Measurements from ENCODE around the gene PFKL. TPM values are rescaled to one million over a fixed set of nuclear protein-coding genes. Genes with fewer than 3 reads are reported as not detected.

Gene PFKL
- total RNA-seq, 1 donor from 2014 or later: 129 TPM

DNA sequence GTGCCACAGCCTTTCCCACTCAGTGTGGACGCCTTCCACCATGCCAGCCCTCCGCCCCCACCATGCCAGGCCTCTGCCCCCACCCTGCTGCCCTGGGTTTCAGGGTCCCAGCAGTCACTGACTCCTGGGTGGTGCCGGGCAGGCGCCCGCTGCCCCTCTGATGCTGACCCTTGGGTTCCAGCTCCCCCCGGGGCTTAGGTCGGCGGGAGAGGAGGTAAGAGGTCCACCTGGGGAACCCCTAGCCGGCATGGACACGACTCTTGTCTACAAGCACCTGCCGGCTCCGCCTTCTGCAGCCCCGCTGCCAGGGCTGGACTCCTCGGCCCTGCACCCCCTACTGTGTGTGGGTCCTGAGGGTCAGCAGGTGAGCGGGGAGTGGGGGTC, 7.0 kb upstream of the PFKL start:
- Mint-ChIP-seq H3K4me3 (ENCODE audit: unreplicated experiment) (no peak overlapping the region), H3K4me1 (ENCODE audit: low read depth) (peaks cover 9% of the 10 kb centered on the region), H3K9me3 (ENCODE audit: low read depth) (no peaks in the 10 kb centered on the region), H3K27me3 (ENCODE audit: low read depth) (peaks cover under 1% of the 10 kb centered on the region), H3K27ac (ENCODE audit: unreplicated experiment) (no peak overlapping the region), H3K36me3 (ENCODE audit: low read depth) (no peaks in the 10 kb centered on the region)
- TF ChIP-seq, protein P1, sequence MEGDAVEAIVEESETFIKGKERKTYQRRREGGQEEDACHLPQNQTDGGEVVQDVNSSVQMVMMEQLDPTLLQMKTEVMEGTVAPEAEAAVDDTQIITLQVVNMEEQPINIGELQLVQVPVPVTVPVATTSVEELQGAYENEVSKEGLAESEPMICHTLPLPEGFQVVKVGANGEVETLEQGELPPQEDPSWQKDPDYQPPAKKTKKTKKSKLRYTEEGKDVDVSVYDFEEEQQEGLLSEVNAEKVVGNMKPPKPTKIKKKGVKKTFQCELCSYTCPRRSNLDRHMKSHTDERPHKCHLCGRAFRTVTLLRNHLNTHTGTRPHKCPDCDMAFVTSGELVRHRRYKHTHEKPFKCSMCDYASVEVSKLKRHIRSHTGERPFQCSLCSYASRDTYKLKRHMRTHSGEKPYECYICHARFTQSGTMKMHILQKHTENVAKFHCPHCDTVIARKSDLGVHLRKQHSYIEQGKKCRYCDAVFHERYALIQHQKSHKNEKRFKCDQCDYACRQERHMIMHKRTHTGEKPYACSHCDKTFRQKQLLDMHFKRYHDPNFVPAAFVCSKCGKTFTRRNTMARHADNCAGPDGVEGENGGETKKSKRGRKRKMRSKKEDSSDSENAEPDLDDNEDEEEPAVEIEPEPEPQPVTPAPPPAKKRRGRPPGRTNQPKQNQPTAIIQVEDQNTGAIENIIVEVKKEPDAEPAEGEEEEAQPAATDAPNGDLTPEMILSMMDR (IDR thresholded peaks at IDR 0.05): no peak
- DNase-seq (ENCODE audit: low spot score): no peak

DNA sequence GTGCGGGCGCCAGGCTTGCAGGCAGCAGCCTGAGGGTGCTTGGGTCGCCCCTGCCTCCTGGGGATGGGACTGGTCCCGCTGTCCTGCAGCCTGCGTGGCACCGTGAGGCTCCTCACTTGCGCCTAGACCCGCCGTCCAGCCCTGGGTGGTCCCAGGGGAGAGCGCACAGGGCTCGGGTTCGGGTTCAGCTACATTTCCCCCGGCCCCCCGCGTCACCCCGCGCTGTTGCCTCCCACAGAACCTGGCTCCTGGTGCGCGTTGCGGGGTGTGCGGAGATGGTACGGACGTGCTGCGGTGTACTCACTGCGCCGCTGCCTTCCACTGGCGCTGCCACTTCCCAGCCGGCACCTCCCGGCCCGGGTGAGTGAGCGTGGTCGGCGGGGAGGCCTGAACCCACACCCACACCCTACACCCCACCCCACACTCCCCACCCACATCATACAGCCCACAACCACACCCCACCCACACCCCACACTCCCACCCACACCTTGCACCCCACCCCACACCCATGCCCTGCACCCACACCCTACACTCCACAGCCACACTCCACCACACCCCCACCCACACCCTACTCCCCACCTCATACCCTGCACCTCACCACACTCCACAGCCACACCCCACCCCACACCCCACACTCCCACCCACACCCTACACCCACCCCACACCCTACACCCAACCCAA, 6.2 kb upstream of the PFKL start:
- no peak overlapping the region for H3K27ac Mint-ChIP-seq (ENCODE audit: unreplicated experiment)
- no peaks in the 10 kb centered on the region for H3K36me3 Mint-ChIP-seq (ENCODE audit: low read depth)
- no peaks in the 10 kb centered on the region for H3K9me3 Mint-ChIP-seq (ENCODE audit: low read depth)
- H3K4me1 Mint-ChIP-seq (ENCODE audit: low read depth): peaks cover 11% of the 10 kb centered on the region
- no peak for DNase-seq (ENCODE audit: low spot score)
- no peak overlapping the region for H3K4me3 Mint-ChIP-seq (ENCODE audit: unreplicated experiment)
- H3K27me3 Mint-ChIP-seq (ENCODE audit: low read depth): no peaks in the 10 kb centered on the region
- TF ChIP-seq, protein P1 (IDR thresholded peaks at IDR 0.05): no peak

DNA sequence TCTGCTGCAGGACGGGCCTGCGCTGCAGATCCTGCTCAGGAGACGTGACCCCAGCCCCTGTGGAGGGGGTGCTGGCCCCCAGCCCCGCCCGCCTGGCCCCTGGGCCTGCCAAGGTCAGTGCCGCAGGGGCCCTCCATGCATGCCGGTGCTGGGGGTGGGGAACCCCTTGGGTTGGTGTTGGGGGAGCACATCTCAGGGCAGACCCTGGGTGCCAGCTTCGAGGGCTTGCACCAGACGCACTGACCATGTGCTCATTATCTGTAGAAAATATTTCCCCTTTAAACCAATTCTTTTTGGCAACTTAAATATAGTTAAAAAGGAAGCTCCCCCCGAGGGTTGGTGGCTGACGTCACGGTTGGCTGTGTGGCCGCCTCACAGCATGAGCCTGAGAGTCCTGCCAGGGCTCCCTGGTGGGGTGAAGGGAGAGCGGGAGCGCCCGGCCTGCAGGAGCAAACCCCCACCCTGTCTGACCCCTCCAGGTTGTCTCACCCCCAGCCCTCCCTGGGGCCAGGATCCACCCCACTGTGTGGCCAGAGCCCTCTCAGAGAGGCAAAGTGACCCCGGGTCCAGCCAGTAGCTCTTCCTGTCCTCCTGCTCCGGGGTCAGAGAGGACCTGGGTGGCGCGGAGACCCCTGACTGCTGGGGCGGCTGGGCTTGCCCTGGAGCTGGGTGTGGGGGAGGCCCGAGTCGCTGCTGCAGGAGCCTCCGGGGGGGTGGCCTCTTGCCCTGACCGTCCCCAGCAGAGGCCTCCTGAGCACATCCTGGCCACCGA, 5.3 kb upstream of the PFKL start:
- Mint-ChIP-seq H3K36me3 (ENCODE audit: low read depth) (no peaks in the 10 kb centered on the region), H3K4me1 (ENCODE audit: low read depth) (peaks cover 15% of the 10 kb centered on the region), H3K9me3 (ENCODE audit: low read depth) (no peaks in the 10 kb centered on the region), H3K4me3 (ENCODE audit: unreplicated experiment) (no peak overlapping the region), H3K27ac (ENCODE audit: unreplicated experiment) (no peak overlapping the region), H3K27me3 (ENCODE audit: low read depth) (no peaks in the 10 kb centered on the region)
- TF ChIP-seq, protein P1 (IDR thresholded peaks at IDR 0.05): no peak
- DNase-seq (ENCODE audit: low spot score): no peak

DNA sequence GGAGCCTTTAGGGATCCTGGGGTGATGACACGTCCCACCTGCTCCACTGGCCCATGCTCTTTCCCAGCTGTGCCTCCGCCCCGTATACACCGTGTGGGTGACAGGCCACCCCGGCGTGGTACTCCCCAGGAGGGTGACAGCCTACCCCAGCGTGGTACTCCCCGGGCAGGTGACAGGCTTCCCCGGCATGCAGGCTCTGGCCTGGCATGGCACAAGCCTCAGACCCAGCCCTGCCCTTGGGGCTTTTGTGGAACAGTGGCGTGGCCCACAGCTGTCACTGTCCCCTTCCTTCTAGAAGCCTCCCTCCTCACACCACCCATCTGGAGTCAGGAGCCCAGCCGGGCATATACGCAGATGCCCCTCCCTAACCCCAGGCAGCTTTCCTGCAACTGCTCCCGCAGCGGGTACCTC, 4.7 kb upstream of the PFKL start:
- H3K4me3 Mint-ChIP-seq (ENCODE audit: unreplicated experiment): no peak overlapping the region
- no peaks in the 10 kb centered on the region for H3K9me3 Mint-ChIP-seq (ENCODE audit: low read depth)
- TF ChIP-seq, protein P1 (IDR thresholded peaks at IDR 0.05): no peak
- no peak for DNase-seq (ENCODE audit: low spot score)
- H3K27me3 Mint-ChIP-seq (ENCODE audit: low read depth): no peaks in the 10 kb centered on the region
- H3K4me1 Mint-ChIP-seq (ENCODE audit: low read depth): peaks cover 15% of the 10 kb centered on the region
- no peaks in the 10 kb centered on the region for H3K36me3 Mint-ChIP-seq (ENCODE audit: low read depth)
- H3K27ac Mint-ChIP-seq (ENCODE audit: unreplicated experiment): no peak overlapping the region

DNA sequence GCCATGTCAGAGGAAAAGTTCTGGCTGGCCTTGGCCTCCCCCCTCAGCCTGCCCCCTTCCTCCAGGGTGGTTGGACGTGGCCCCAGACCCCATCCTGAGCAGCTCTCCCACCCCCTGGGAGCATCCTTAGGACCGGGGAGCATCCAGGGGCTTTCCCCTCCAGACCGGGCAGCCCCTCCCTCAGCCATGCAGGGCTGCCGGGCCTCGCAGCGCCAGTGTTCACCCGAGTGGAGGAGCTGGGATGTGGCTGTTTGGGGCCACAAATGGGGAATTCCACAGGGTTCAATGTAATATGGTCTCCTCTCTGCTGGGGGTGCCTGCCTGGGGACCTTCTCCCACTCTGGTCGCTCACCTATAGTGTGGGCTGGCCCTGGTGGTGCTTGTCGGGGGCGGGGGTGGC, 4.2 kb upstream of the PFKL start:
- Mint-ChIP-seq H3K9me3 (ENCODE audit: low read depth) (no peaks in the 10 kb centered on the region), H3K4me1 (ENCODE audit: low read depth) (peaks cover 16% of the 10 kb centered on the region), H3K27ac (ENCODE audit: unreplicated experiment) (no peak overlapping the region), H3K36me3 (ENCODE audit: low read depth) (no peaks in the 10 kb centered on the region), H3K4me3 (ENCODE audit: unreplicated experiment) (no peak overlapping the region), H3K27me3 (ENCODE audit: low read depth) (no peaks in the 10 kb centered on the region)
- TF ChIP-seq, protein P1 (IDR thresholded peaks at IDR 0.05): no peak
- DNase-seq (ENCODE audit: low spot score): no peak
